ENCODE results near the gene C21orf91. TPM values are rescaled to one million over a fixed set of nuclear protein-coding genes. Genes with fewer than 3 reads are reported as not detected.
A peak's percentile ranks its signal among the peaks of the same experiment; 100 is the strongest.

Gene C21orf91
- total RNA-seq, 1 experiment from 2014 or later, result 22.1 TPM

GRCh38 chr21:17854745-17855144 is 35.6 kb upstream of the C21orf91 start:
- BruUV-seq (replicated peaks), result no TSS peak
- Mint-ChIP-seq H3K27ac (ENCODE audit: low read depth, unreplicated experiment) (no peak overlapping the region), H3K4me3 (ENCODE audit: unreplicated experiment) (no peak overlapping the region), H3K36me3 (ENCODE audit: insufficient read depth, unreplicated experiment) (no peaks in the 10 kb centered on the region), H3K27me3 (ENCODE audit: insufficient read depth, unreplicated experiment) (no peaks in the 10 kb centered on the region), H3K4me1 (ENCODE audit: insufficient read depth, unreplicated experiment) (peaks cover 6% of the 10 kb centered on the region), H3K9me3 (ENCODE audit: unreplicated experiment) (no peaks in the 10 kb centered on the region)
- intact Hi-C loops (cut with micrococcal nuclease), result no loop called here
- CTCF ChIA-PET, result no interaction called here
- POLR2A ChIA-PET, result no interaction called here
- no peak for DNase-seq (ENCODE audit: unreplicated experiment)
- TF ChIP-seq, protein P1, sequence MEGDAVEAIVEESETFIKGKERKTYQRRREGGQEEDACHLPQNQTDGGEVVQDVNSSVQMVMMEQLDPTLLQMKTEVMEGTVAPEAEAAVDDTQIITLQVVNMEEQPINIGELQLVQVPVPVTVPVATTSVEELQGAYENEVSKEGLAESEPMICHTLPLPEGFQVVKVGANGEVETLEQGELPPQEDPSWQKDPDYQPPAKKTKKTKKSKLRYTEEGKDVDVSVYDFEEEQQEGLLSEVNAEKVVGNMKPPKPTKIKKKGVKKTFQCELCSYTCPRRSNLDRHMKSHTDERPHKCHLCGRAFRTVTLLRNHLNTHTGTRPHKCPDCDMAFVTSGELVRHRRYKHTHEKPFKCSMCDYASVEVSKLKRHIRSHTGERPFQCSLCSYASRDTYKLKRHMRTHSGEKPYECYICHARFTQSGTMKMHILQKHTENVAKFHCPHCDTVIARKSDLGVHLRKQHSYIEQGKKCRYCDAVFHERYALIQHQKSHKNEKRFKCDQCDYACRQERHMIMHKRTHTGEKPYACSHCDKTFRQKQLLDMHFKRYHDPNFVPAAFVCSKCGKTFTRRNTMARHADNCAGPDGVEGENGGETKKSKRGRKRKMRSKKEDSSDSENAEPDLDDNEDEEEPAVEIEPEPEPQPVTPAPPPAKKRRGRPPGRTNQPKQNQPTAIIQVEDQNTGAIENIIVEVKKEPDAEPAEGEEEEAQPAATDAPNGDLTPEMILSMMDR (IDR thresholded peaks at IDR 0.05; ENCODE audit: unreplicated experiment), result no peak

GRCh38 chr21:17853393-17854275 is 34.5 kb upstream of the C21orf91 start:
- no peaks in the 10 kb centered on the region for H3K27me3 Mint-ChIP-seq (ENCODE audit: insufficient read depth, unreplicated experiment)
- no peaks in the 10 kb centered on the region for H3K36me3 Mint-ChIP-seq (ENCODE audit: insufficient read depth, unreplicated experiment)
- ChIA-PET CTCF (interaction anchor here (0.8 to 1.3 kb wide), 2 partner anchors 72 to 221 kb away, joined by 3 to 6 read pairs; no protein-coding TSS in a partner anchor), POLR2A (interaction anchor here (0.6 to 0.9 kb wide), 3 partner anchors 9 to 52 kb away, joined by 3 to 4 read pairs (median 3); no protein-coding TSS in a partner anchor)
- intact Hi-C loops (cut with micrococcal nuclease), result no loop called here
- H3K4me3 Mint-ChIP-seq (ENCODE audit: unreplicated experiment), result no peak overlapping the region
- TF ChIP-seq, protein P1 (IDR thresholded peaks at IDR 0.05; ENCODE audit: unreplicated experiment), result no peak
- DNase-seq (ENCODE audit: unreplicated experiment), result no peak
- H3K27ac Mint-ChIP-seq (ENCODE audit: low read depth, unreplicated experiment), result no peak overlapping the region
- BruUV-seq (replicated peaks), result no TSS peak
- H3K9me3 Mint-ChIP-seq (ENCODE audit: unreplicated experiment), result no peaks in the 10 kb centered on the region
- peaks cover 6% of the 10 kb centered on the region for H3K4me1 Mint-ChIP-seq (ENCODE audit: insufficient read depth, unreplicated experiment)

DNA sequence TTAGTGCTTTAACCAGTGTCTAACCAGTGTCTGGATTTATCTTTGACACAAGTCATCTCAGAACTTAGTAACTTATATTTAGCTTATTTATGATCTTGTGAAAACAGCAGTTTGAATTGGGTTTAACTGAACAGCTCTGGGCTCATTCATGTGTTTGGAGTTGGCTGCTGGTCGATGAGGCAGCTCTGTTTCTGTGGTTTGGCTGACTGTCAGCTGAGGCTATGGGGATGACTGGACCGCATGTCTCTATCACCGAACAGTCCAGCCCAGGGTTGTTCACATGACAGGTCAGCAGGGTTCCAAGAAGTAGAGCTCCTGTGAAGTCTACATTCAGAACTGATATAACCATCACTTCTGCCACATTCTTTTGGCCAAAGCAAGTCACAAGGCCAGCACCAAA is 29.1 kb upstream of the C21orf91 start:
- Mint-ChIP-seq H3K9me3 (ENCODE audit: unreplicated experiment) (no peaks in the 10 kb centered on the region), H3K27ac (ENCODE audit: low read depth, unreplicated experiment) (peak overlapping the region; percentile 80), H3K36me3 (ENCODE audit: insufficient read depth, unreplicated experiment) (no peaks in the 10 kb centered on the region), H3K4me3 (ENCODE audit: unreplicated experiment) (peak overlapping the region; percentile 17), H3K4me1 (ENCODE audit: insufficient read depth, unreplicated experiment) (peaks cover 7% of the 10 kb centered on the region), H3K27me3 (ENCODE audit: insufficient read depth, unreplicated experiment) (no peaks in the 10 kb centered on the region)
- intact Hi-C loops (cut with micrococcal nuclease), result loop anchor here (1.0 kb wide), 1 partner anchor 29 kb away; the partner anchor contains the start of gene C21orf91
- POLR2A ChIA-PET, result interaction anchor here (0.6 to 4.8 kb wide), 15 partner anchors 9 to 237 kb away, joined by 3 to 55 read pairs (median 5); partner anchors contain the start of gene C21orf91
- DNase-seq (ENCODE audit: unreplicated experiment), result peak; percentile 87
- TF ChIP-seq, protein P1 (IDR thresholded peaks at IDR 0.05; ENCODE audit: unreplicated experiment), result no peak
- CTCF ChIA-PET, result interaction anchor here (1.0 to 1.6 kb wide), 3 partner anchors 17 to 77 kb away, joined by 3 to 7 read pairs (median 4); no protein-coding TSS in a partner anchor
- no TSS peak for BruUV-seq (replicated peaks)

GRCh38 chr21:17841103-17841502 is 21.9 kb upstream of the C21orf91 start:
- H3K36me3 Mint-ChIP-seq (ENCODE audit: insufficient read depth, unreplicated experiment), result no peaks in the 10 kb centered on the region
- ChIA-PET CTCF (interaction anchor here (1.0 kb wide), 2 partner anchors 21 to 150 kb away, joined by 3 to 4 read pairs; no protein-coding TSS in a partner anchor), POLR2A (no interaction called here)
- H3K9me3 Mint-ChIP-seq (ENCODE audit: unreplicated experiment), result no peaks in the 10 kb centered on the region
- no peak overlapping the region for H3K4me3 Mint-ChIP-seq (ENCODE audit: unreplicated experiment)
- TF ChIP-seq, protein P1 (IDR thresholded peaks at IDR 0.05; ENCODE audit: unreplicated experiment), result no peak
- no peak for DNase-seq (ENCODE audit: unreplicated experiment)
- no peaks in the 10 kb centered on the region for H3K4me1 Mint-ChIP-seq (ENCODE audit: insufficient read depth, unreplicated experiment)
- H3K27me3 Mint-ChIP-seq (ENCODE audit: insufficient read depth, unreplicated experiment), result no peaks in the 10 kb centered on the region
- BruUV-seq (replicated peaks), result no TSS peak
- H3K27ac Mint-ChIP-seq (ENCODE audit: low read depth, unreplicated experiment), result no peak overlapping the region
- intact Hi-C loops (cut with micrococcal nuclease), result no loop called here
